Measurements from ENCODE around the gene MOB4.
"Not testable (repeated sequence)": the region's sequence is repeated elsewhere in the genome, so short reads cannot be mapped to it uniquely, and the experiment has no call there.

The MOB4 gene

GRCh38 chr2:197515315-197515738 is 539 bp upstream of the MOB4 start:
- DNase-seq = no peak

DNA sequence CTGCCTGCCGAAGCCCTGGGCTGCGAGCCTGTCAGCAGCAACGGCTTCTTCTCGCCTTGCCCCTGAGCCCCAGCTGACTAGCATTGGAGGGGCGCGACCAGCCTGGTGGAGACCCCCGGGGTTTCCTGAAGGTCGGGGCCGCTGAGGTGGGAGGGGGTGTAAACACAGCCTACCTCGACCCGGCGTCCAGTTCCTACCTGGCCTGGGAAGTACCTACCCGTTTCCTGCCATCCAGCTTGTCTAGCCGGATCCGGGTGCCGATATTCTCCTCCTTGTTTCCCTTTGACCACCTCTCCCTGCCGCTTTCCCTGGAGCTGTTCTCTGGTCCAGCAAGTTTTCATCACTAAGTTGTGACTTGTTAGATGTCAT is 511 bp downstream of the MOB4 start:
- DNase-seq = no peak

DNA sequence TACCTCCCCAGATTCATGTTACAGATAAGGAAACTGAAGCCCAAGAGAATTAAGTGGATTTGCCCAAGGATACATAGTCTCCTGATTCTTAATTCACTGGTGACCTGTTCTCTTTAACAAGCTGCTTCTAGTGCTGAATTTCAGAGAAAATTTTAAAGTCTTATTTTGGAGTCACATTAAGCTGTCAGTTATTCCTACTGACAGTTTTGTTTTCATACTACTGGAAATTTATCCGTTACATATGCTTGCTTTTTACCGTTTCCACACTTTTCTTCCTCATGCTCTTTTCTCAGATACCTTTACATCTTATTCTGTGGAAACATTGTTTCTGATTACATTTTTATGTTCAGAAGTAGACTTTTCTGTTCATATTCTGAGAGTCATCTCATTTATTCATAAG is 1.3 kb downstream of the MOB4 start:
- DNase-seq = no peak

DNA sequence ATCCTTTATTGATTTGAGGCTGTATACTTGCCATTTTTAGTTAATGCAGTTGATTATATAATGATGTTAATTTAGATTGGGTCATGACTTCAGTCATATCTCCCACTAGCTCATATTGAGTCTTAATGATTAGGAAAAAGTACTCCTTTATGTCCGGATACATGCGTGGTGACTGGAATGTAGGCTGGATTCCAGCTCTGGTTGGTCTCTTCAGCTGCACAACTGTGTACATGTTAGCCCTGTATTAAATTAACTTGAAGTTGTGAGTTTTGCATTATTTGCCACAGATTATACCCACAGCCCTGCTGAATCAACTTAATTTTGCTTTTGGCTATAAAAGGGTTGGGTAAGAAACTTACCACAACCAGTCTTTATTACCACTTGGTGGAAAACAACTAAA is 22.5 kb downstream of the MOB4 start:
- no peak for DNase-seq

GRCh38 chr2:197539734-197540133 is 23.9 kb downstream of the MOB4 start:
- no peak for DNase-seq

GRCh38 chr2:197543206-197543605 is 27.3 kb downstream of the MOB4 start:
- no peak for DNase-seq

GRCh38 chr2:197547163-197547900 is 31.5 kb downstream of the MOB4 start:
- no peak for DNase-seq

- DNase-seq = no peak
Measured at GRCh38 chr2:197548582-197548981, 32.7 kb downstream of the MOB4 start.

DNA sequence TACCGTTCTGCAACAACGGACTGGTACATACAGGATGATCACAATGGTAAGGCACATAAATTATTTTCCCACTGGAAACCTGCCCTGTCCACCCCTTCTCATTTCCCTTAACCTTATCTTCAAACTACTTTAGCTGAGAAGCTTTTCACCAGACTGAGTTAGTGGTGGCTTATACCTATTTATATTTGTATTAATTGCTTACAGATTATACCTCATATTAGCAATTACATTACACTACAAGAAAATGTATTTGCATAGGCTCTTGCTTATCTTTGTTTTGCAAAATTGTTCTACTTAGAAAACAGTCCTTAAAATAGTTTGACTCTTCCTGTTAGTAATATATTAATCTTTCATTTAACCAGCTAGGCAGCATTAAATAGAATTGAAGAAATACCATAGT is 35.4 kb downstream of the MOB4 start:
- not testable (repeated sequence) for DNase-seq

DNA sequence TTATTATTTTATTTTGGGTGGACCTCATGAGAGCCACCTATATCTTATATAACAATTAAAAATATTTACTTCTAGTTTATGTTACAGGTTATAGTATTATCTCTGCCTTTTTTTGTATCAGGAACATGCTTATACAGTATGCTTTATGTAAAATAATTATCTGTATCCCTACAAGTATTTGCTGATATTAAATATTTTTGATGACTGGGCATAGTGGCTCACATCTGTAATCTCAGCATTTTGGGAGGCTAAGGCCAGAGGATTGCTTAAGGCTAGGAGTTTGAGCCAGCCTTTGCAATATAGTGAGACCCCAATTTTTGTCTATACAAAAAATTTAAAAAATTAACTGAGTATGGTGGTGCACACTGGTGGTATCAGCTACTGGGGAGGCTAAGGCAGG is 39.6 kb downstream of the MOB4 start:
- DNase-seq = no peak

- DNase-seq = peak; percentile 64
Measured at GRCh38 chr2:197556456-197556855, 40.6 kb downstream of the MOB4 start.

GRCh38 chr2:197558393-197558792 is 42.5 kb downstream of the MOB4 start:
- no peak for DNase-seq

DNA sequence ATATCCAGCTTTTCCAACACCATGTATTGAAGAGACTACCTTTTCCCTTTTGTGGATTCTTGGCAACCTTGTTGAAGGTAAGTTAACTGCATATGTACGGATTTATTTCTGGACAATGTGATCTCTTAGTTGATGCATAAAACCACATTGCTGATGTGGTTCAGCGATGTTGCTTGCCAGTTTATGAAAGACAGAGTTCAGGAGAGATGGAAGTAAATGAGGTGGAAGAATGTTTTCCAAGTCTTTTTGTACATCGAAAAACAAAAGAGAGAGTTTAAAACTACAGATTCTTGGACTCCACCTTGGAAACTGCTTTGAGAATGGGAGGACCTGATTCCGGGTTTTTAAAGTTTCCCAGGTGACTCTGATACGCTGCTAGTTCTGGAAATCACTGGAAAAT is 43.8 kb downstream of the MOB4 start:
- no peak for DNase-seq

DNA sequence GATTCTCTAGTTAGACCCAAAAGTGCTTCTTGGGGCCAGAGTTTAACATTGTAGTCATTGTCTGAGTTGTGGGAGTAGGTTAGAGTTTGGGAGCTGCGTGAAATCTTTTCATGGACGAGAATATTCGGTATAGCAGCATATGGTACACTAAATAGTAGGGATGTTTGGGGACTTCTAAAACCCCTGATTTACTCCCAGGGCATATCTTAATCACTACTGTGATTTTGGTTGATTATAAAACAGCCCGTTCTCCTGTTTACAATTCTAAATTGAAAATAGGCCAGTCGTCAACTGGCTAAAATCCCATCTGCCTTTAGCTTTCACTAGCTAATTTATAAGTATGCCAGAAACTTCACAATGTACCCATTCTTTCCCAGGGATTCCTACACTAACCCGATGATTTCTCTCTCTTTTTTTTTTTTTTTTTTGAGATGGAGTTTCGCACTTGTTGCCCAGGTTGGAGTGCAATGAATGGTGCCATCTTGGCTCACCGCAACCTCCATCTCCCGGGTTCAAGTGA is 44.3 kb downstream of the MOB4 start:
- no peak for DNase-seq

- peak; percentile 58 for DNase-seq
Measured at GRCh38 chr2:197571627-197572271, 55.9 kb downstream of the MOB4 start.

DNA sequence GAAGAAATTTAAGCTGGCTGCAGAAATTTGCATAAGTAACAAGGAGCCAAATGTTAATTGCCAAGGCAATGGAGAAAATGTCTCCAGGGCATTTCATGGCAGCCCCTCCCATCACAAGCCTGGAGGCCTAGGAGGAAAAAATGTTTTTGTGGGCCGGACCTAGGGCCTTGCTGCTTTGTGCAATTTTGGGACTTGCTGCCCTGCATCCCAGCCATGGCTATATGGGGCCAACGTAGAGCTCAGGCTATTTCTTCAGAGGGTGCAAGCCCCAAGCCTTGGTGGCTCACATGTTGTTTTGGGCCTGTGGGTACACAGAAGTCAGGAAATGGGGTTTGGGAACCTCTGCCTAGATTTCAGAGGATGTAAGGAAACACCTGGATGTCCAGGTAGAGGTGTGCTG is 57.7 kb downstream of the MOB4 start:
- no peak for DNase-seq

- DNase-seq = no peak
Measured at GRCh38 chr2:197575987-197576386, 60.1 kb downstream of the MOB4 start.

GRCh38 chr2:197576631-197577030 is 60.8 kb downstream of the MOB4 start:
- no peak for DNase-seq

DNA sequence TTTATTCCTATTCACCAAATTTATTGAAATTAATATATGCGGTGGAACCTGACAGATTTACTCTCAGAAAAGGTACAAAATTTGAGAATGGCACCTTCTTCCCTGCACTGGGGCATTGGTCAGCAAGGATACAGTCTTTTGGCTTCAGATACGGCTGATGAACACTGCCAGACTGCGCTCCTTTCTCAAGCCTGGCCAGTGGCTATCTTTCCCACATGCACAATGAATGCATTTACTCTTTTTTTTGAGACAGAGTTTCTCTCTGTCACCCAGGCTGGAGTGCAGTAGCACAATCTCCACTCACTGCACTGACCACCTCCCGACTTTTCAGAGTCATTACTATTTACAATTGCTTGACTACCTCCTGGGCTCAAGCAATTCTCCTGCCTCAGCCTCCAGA is 61.6 kb downstream of the MOB4 start:
- no peak for DNase-seq

GRCh38 chr2:197578294-197578693 is 62.4 kb downstream of the MOB4 start:
- DNase-seq = not testable (repeated sequence)

DNA sequence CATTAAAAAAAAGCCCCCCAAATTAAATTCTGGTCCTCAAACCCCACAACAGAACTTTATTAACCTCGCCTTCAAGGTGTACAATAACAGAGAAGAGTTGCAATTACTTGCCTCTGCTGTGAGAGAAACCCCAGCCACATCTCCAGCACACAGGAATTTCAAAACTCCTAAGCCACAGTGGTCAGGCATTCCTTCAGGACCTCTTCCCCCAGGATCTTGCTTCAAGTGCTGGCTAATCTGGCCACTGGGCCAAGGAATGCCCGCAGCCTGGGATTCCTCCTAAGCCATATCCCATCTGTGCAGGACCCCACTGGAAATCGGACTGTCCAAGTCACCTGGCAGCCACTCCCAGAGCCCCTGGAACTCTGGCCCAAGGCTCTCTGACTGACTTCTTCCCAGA is 64.3 kb downstream of the MOB4 start:
- not testable (repeated sequence) for DNase-seq

DNA sequence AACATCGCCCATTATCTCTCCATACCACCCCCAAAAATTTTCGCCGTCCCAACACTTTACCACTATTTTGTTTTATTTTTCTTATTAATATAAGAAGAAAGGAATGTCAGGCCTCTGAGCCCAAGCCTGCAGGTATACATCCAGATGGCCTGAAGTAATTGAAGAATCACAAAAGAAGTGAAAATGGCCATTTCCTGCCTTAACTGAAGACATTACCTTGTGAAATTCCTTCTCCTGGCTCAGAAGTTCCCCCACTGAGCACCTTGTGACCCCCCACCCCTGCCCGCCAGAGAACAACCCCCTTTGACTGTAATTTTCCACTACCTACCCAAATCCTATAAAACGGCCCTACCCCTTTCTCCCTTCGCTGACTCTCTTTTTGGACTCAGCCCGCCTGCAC is 71.4 kb downstream of the MOB4 start:
- not testable (repeated sequence) for DNase-seq

- DNase-seq = no peak
Measured at GRCh38 chr2:197591339-197592072, 75.6 kb downstream of the MOB4 start.

- DNase-seq = no peak
Measured at GRCh38 chr2:197596766-197597165, 80.9 kb downstream of the MOB4 start.

Measured in MV-4-11 (cell line).